Transverse colon (tissue), 4 donors: ENCODE data around the gene MTRF1L. TPM values are rescaled to one million over a fixed set of nuclear protein-coding genes. Genes with fewer than 3 reads are reported as not detected.

ENCODE experiments used
- DNase-seq: peaks from one replicate; pipeline ENCODE4 v3.0.0-alpha.2; 2019
- H3K27ac ChIP-seq, 4 donors: fragments of 200-600 bp; sonication (generic); 2 replicates each; pipeline ENCODE4 v1.5.1; 2016 to 2018; ENCODE audit warnings: inconsistent platforms in 4 of 4
- H3K27me3 ChIP-seq: fragments of 200-600 bp; sonication (generic); 2 replicates; pipeline ENCODE4 v1.5.1; 2017; ENCODE audit warnings: inconsistent platforms
- H3K36me3 ChIP-seq, 4 donors: fragments of 200-600 bp; sonication (generic); 2 replicates each; pipeline ENCODE4 v1.5.1; 2017 to 2019; ENCODE audit warnings: inconsistent platforms in 4 of 4
- H3K4me1 ChIP-seq, 4 donors: fragments of 200-600 bp; sonication (generic); 2 replicates each; pipeline ENCODE4 v1.5.1; 2017 to 2020; ENCODE audit warnings: inconsistent platforms in 4 of 4
- H3K4me3 ChIP-seq, 4 donors: fragments of 200-600 bp; sonication (generic); 1 replicate in 1 of 4; 2 replicates in 3 of 4; pipeline versions ENCODE4 v1.5.1 to v1.6.1; 2017 to 2019; ENCODE audit warnings: inconsistent platforms in 4 of 4
- H3K9me3 ChIP-seq, 2 donors: fragments of 200-600 bp; sonication (generic); 2 replicates each; pipeline ENCODE4 v1.5.1; 2017 to 2019; ENCODE audit warnings: inconsistent platforms in 2 of 2
- EP300 ChIP-seq: sonication (generic); formaldehyde crosslinking; IDR thresholded peaks from one replicate; pipeline ENCODE4 v1.6.1; 2017; ENCODE audit warnings: antibody characterized with exemption, low read depth
- POLR2A ChIP-seq: fragments of 450-650 bp; IDR thresholded peaks from one replicate; pipeline ENCODE4 v1.6.1; 2016; ENCODE audit warnings: antibody characterized with exemption, mild to moderate bottlenecking, moderate library complexity
- POLR2AphosphoS5 ChIP-seq, 3 donors: sonication (generic); formaldehyde crosslinking; IDR thresholded peaks; one replicate each; pipeline ENCODE4 v1.6.1; 2016; ENCODE audit warnings: antibody characterized with exemption in 3 of 3
- WGBS, 2 donors: methylation state at CpG; one replicate each; pipeline ENCODE4 v1.1.5; 2018; ENCODE audit warnings: low coverage in 1 of 2; 5-methylcytosine and 5-hydroxymethylcytosine counted together
- in situ Hi-C, 4 donors: fragments of 200-750 bp; cut with MboI; loops; one replicate each; pipeline versions ENCODE4 v1.15.0 to v1.15.1; 2017; ENCODE audit warnings: low sequenced_read_pairs in 3 of 4, low pct_ligation_motif_present in 1 of 4, low pct_unique_long_range_greater_than_20kb in 1 of 4
- intact Hi-C: fragments of 100-400 bp; cut with DNase I; formaldehyde crosslinking; loops from one replicate; pipeline ENCODE4 v1.15.1; 2023; ENCODE audit warnings: low total_unique reads
- total RNA-seq, 4 donors: library from RNA; depleted of rRNA; stranded (reverse); fragments of >200 nt; gene quantifications; one replicate each; pipeline ENCODE4 v1.1.0, GENCODE V29; 2016
- TF ChIP-seq, protein P1 (sequence below), 5 experiments: fragments of 200-600 bp in 3 of 5; fragments of 450-650 bp in 2 of 5; sonication (generic) in 3 of 5; IDR thresholded peaks; 1 replicate in 2 of 5; 2 replicates in 3 of 5; pipeline ENCODE4 v1.5.1; 2016 to 2017; ENCODE audit warnings: antibody characterized with exemption in 5 of 5, inconsistent platforms in 3 of 5, mild to moderate bottlenecking in 2 of 5, moderate library complexity in 1 of 5

The MTRF1L gene
- total RNA-seq, 4 donors from 2014 or later: 3.6 to 17.1 (median 15.9) TPM

DNA sequence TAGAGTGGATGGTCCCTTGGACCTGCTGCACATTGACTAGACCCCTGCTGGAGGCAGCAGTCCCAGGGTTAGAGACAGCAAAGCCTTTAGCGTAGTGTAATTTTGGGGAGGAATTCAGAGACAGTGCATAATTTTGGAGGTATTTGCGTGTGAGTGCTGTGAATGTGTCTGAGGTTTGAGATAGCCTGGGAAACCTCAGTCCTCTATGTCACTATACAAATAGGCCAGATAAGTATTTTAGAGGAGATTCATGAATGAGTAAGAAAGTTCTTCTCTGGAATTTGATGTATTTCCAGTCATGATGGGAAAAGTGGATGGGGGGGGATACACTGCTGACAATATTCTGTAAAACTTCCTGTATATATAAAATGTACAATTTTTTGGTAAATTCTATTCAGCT lies 25.8 kb upstream of the MTRF1L start:
- no peaks in the 10 kb centered on the region for H3K27me3 ChIP-seq
- H3K27ac ChIP-seq: no peak overlapping the region
- in situ Hi-C loops: loop anchor here in 3 of 4 donors (10.0 to 25.0 kb wide), 4 partner anchors 73 to 484 kb away; no protein-coding TSS in a partner anchor
- intact Hi-C loops: loop anchor here (5.0 kb wide), 1 partner anchor 166 kb away; no protein-coding TSS in a partner anchor
- WGBS, 2 donors: 88 to 90% methylated on average over 1 to 2 of the region's 2 CpGs
- H3K4me3 ChIP-seq: no peak overlapping the region
- no peak for DNase-seq
- H3K9me3 ChIP-seq: no peaks in the 10 kb centered on the region
- no peaks in the 10 kb centered on the region for H3K36me3 ChIP-seq
- H3K4me1 ChIP-seq: peaks cover 0 to 9% (median 0%) of the 10 kb centered on the region in 4 donors
- no peak for TF ChIP-seq EP300
- TF ChIP-seq, protein P1, sequence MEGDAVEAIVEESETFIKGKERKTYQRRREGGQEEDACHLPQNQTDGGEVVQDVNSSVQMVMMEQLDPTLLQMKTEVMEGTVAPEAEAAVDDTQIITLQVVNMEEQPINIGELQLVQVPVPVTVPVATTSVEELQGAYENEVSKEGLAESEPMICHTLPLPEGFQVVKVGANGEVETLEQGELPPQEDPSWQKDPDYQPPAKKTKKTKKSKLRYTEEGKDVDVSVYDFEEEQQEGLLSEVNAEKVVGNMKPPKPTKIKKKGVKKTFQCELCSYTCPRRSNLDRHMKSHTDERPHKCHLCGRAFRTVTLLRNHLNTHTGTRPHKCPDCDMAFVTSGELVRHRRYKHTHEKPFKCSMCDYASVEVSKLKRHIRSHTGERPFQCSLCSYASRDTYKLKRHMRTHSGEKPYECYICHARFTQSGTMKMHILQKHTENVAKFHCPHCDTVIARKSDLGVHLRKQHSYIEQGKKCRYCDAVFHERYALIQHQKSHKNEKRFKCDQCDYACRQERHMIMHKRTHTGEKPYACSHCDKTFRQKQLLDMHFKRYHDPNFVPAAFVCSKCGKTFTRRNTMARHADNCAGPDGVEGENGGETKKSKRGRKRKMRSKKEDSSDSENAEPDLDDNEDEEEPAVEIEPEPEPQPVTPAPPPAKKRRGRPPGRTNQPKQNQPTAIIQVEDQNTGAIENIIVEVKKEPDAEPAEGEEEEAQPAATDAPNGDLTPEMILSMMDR (IDR thresholded peaks at IDR 0.05): no peak
- no peak for TF ChIP-seq POLR2AphosphoS5 (IDR thresholded peaks at IDR 0.05)
- no peak for TF ChIP-seq POLR2A

GRCh38 chr6:153027480-153027879 lies 25.0 kb upstream of the MTRF1L start:
- no peaks in the 10 kb centered on the region for H3K36me3 ChIP-seq
- no peaks in the 10 kb centered on the region for H3K27me3 ChIP-seq
- in situ Hi-C loops (loop anchor here in 3 of 4 donors (10.0 to 25.0 kb wide), 4 partner anchors 73 to 485 kb away; no protein-coding TSS in a partner anchor), intact Hi-C loops (loop anchor here (5.0 kb wide), 1 partner anchor 165 kb away; no protein-coding TSS in a partner anchor)
- H3K9me3 ChIP-seq: no peaks in the 10 kb centered on the region
- no peak for DNase-seq
- WGBS, 2 donors: 87 to 93% methylated on average over 3 to 4 of the region's 4 CpGs
- TF ChIP-seq POLR2A (no peak), POLR2AphosphoS5 (IDR thresholded peaks at IDR 0.05) (no peak), EP300 (no peak)
- TF ChIP-seq, protein P1 (IDR thresholded peaks at IDR 0.05): no peak
- H3K4me1 ChIP-seq: peaks cover 0 to 9% (median 0%) of the 10 kb centered on the region in 4 donors
- H3K27ac ChIP-seq: no peak overlapping the region
- H3K4me3 ChIP-seq: no peak overlapping the region

DNA sequence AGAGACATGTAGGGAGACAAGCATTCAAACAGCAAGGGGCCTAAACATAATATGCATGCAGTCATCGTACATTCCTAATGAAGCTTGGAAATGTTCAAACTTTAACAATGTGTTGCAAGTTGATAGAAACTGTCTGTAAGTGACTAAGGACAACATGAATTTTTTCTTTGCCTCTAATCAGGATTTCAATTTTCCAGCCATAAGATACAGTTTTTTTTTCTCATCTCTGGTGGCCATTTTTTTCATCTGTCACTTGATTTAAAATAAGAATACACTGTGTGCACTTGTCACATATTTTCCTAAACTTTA lies 22.2 kb upstream of the MTRF1L start:
- no peaks in the 10 kb centered on the region for H3K36me3 ChIP-seq
- H3K27me3 ChIP-seq: no peaks in the 10 kb centered on the region
- H3K27ac ChIP-seq: no peak overlapping the region
- no peak overlapping the region for H3K4me3 ChIP-seq
- in situ Hi-C loops (loop anchor here in 3 of 4 donors (10.0 to 25.0 kb wide), 4 partner anchors 70 to 488 kb away; no protein-coding TSS in a partner anchor), intact Hi-C loops (loop anchor here (5.0 kb wide), 1 partner anchor 162 kb away; no protein-coding TSS in a partner anchor)
- WGBS, 2 donors: 0 to 9% methylated on average over 1 of the region's 1 CpG
- H3K9me3 ChIP-seq: no peaks in the 10 kb centered on the region
- H3K4me1 ChIP-seq: no peaks in the 10 kb centered on the region
- TF ChIP-seq, protein P1 (IDR thresholded peaks at IDR 0.05): peak in 1 of 5 experiments; percentile 6
- no peak for TF ChIP-seq EP300
- no peak for DNase-seq

DNA sequence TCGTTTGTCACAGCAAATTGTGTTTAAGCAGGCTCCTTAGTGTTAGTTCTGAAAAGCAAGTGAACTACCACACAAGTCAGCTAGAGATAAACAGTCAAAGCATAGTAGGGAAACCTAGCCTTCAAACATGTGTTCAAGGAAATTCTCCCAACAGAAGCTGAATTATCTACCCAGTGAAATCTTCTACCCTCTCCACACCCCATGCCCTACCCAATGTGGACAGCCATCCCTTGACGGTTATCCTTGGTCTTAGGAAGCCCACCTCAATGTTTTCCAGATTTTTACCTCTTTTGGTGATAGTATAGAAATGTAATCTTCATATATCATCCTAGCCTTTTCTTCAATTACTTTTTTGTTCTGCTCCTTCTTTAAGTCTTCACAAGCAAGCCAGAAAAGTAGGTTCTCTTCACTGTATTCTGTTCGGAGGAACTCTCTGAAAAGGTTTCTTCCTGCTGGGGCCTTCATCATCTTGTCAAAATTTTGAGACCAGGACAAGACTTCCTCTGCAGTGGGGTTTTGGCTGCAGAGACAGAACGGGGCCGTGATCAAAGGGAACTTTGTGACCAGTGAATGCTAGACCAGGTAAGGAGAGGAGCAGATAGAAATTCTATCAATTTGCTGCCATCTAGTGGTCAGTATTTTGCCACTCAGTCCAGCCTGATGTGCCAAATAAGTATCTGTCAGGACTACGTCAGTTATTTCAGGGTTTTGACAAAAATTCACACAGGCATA lies 21.6 kb upstream of the MTRF1L start:
- in situ Hi-C loops (loop anchor here in 1 of 4 donors (10.0 kb wide), 2 partner anchors 69 to 169 kb away; no protein-coding TSS in a partner anchor), intact Hi-C loops (no loop called here)
- Histone ChIP-seq H3K4me3 (no peak overlapping the region), H3K27me3 (no peaks in the 10 kb centered on the region), H3K36me3 (no peaks in the 10 kb centered on the region), H3K9me3 (no peaks in the 10 kb centered on the region), H3K4me1 (no peaks in the 10 kb centered on the region), H3K27ac (no peak overlapping the region)
- DNase-seq: peak; percentile 22
- TF ChIP-seq, protein P1 (IDR thresholded peaks at IDR 0.05): peak; percentile 62 to 77 (median 75)
- TF ChIP-seq POLR2AphosphoS5 (IDR thresholded peaks at IDR 0.05) (no peak), EP300 (no peak), POLR2A (no peak)
- WGBS, 2 donors: 38 to 42% methylated on average over 6 of the region's 6 CpGs
